DMS 273 (cell line): Measurements from ENCODE around the gene MCM3AP.
"Not testable (repeated sequence)": the region's sequence is repeated elsewhere in the genome, so short reads cannot be mapped to it uniquely, and the experiment has no call there.

Source experiments
- DNase-seq: peaks from one replicate; lab custom pipeline; 2025; ENCODE audit not compliant: unreplicated experiment; lab: John Stamatoyannopoulos, UW

Gene MCM3AP

GRCh38 chr21:46311568-46311967 is 26.2 kb upstream of the MCM3AP start:
- DNase-seq = no peak

- DNase-seq = not testable (repeated sequence)
Measured at GRCh38 chr21:46310260-46310659, 24.8 kb upstream of the MCM3AP start.

- DNase-seq = no peak
Measured at GRCh38 chr21:46308431-46308830, 23.0 kb upstream of the MCM3AP start.

- DNase-seq = no peak
Measured at GRCh38 chr21:46307625-46308024, 22.2 kb upstream of the MCM3AP start.

GRCh38 chr21:46304955-46305354 is 19.5 kb upstream of the MCM3AP start:
- no peak for DNase-seq

GRCh38 chr21:46304437-46304836 is 19.0 kb upstream of the MCM3AP start:
- no peak for DNase-seq

- DNase-seq = no peak
Measured at GRCh38 chr21:46301759-46302158, 16.3 kb upstream of the MCM3AP start.

GRCh38 chr21:46299167-46299566 is 13.8 kb upstream of the MCM3AP start:
- DNase-seq = no peak

GRCh38 chr21:46297338-46298271 is 12.2 kb upstream of the MCM3AP start:
- DNase-seq = peak; percentile 48

GRCh38 chr21:46295996-46296752 is 10.8 kb upstream of the MCM3AP start:
- DNase-seq = peak; percentile 24

- peak; percentile 37 for DNase-seq
Measured at GRCh38 chr21:46295177-46295770, 9.9 kb upstream of the MCM3AP start.

GRCh38 chr21:46294647-46295176 is 9.3 kb upstream of the MCM3AP start:
- no peak for DNase-seq

- DNase-seq = no peak
Measured at GRCh38 chr21:46291561-46291960, 6.2 kb upstream of the MCM3AP start.

- DNase-seq = no peak
Measured at GRCh38 chr21:46289655-46290179, 4.3 kb upstream of the MCM3AP start.

GRCh38 chr21:46287541-46287940 is 2.1 kb upstream of the MCM3AP start:
- DNase-seq = no peak

GRCh38 chr21:46286648-46287002 is 1.2 kb upstream of the MCM3AP start:
- peak; percentile 59 for DNase-seq

GRCh38 chr21:46285761-46286647 is 593 bp upstream of the MCM3AP start, which contains the start of gene YBEY:
TSS of gene YBEY (plus strand) at chr21:46286342. CDS start at chr21:46286914, 572 bp downstream.
- DNase-seq = peak; percentile 97

- no peak for DNase-seq
Measured at GRCh38 chr21:46284733-46285132, 678 bp downstream of the MCM3AP start.

- no peak for DNase-seq
Measured at GRCh38 chr21:46284077-46284644, 1.2 kb downstream of the MCM3AP start.
